Suprapubic skin (tissue), 4 donors: ENCODE data around the gene ZNF75A. TPM values are rescaled to one million over a fixed set of nuclear protein-coding genes. Genes with fewer than 3 reads are reported as not detected.

Experiments
- DNase-seq, 2 donors: peaks; one replicate each; pipeline ENCODE4 v3.0.0-alpha.2; 2019; ENCODE audit warnings: low spot score in 2 of 2
- H3K27ac ChIP-seq: fragments of 200-600 bp; sonication (generic); one replicate; pipeline ENCODE4 v1.5.1; 2019
- H3K27me3 ChIP-seq: fragments of 200-600 bp; sonication (generic); one replicate; pipeline ENCODE4 v1.5.1; 2019
- H3K36me3 ChIP-seq: fragments of 200-600 bp; sonication (generic); one replicate; pipeline ENCODE4 v1.5.1; 2019
- H3K4me1 ChIP-seq: fragments of 200-600 bp; sonication (generic); one replicate; pipeline ENCODE4 v1.5.1; 2019
- H3K4me3 ChIP-seq: fragments of 200-600 bp; sonication (generic); one replicate; pipeline ENCODE4 v1.5.1; 2019; ENCODE audit warnings: mild to moderate bottlenecking
- H3K9me3 ChIP-seq: fragments of 200-600 bp; sonication (generic); one replicate; pipeline ENCODE4 v1.5.1; 2019
- CTCF ChIP-seq, 2 donors: fragments of 200-600 bp in 1 of 2; fragments of 450-650 bp in 1 of 2; sonication (generic) in 1 of 2; IDR thresholded peaks; one replicate each; pipeline ENCODE4 v1.5.1; 2016 to 2019; ENCODE audit warnings: antibody characterized with exemption in 2 of 2, mild to moderate bottlenecking in 1 of 2, moderate library complexity in 1 of 2
- EP300 ChIP-seq: sonication (generic); formaldehyde crosslinking; IDR thresholded peaks from one replicate; pipeline ENCODE4 v1.6.1; 2017; ENCODE audit warnings: antibody characterized with exemption
- POLR2A ChIP-seq, 2 donors: fragments of 450-650 bp; IDR thresholded peaks; one replicate each; pipeline ENCODE4 v1.6.1; 2017; ENCODE audit warnings: antibody characterized with exemption in 2 of 2, mild to moderate bottlenecking in 2 of 2, moderate library complexity in 2 of 2
- POLR2AphosphoS5 ChIP-seq, 3 donors: sonication (generic); formaldehyde crosslinking; IDR thresholded peaks; one replicate each; pipeline ENCODE4 v1.6.1; 2017; ENCODE audit warnings: antibody characterized with exemption in 3 of 3
- WGBS: methylation state at CpG from one replicate; pipeline ENCODE4 v1.1.5; 2018; 5-methylcytosine and 5-hydroxymethylcytosine counted together
- total RNA-seq, 4 donors: library from RNA; depleted of rRNA; stranded (reverse); fragments of >200 nt; gene quantifications; one replicate each; pipeline ENCODE4 v1.1.0, GENCODE V29; 2016

Gene ZNF75A
- total RNA-seq, 4 donors from 2014 or later = 13.8 to 40.4 (median 19.1) TPM

DNA sequence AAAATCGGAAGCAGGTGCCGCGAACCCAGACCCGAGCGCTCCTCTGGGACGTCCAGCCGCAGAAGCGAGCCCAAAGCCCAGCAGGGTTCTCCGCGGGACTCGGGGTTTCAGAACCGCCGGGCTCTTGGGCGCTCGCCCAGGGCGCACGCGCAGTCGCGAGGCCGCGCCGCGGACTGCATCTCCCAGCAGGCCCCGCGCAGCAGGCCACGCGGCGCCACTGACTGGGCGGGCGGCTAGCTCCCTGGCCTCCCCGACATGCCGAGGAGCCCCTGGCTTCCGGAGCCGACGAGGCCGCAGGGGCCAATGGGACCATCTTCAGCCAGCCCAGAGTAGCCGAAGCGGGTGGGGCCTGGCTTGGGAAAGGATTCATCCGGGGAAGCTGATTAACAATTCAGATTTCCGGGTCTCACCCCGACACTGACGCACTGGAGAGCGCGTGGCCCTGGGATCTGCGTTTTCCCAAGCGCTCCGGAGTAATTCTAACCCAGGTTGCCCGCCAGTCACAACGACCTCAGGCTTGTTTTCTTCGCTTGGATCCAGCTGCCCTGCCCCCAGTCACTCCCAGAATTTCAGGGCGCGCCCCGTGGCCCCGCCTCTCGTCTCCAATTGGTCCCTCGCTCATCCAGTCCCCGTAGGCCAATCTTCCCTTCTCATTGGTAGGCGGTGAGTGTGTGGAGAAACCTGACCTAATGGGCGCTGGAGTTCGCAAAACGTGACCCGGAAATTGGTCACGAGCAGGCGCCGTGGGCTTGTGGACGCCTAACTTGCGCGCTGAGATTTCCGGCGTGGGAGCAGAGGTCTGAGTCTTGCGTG, 22.4 kb upstream of the ZNF75A start, which contains the start of gene ZNF263:
Gene ZNF263, plus strand, starts transcription at position 762 of the 813 bp plus-strand sequence. CDS start 328 bp downstream, outside the sequence.
- H3K9me3 ChIP-seq = peaks cover 11% of the 10 kb centered on the region
- H3K4me1 ChIP-seq = peaks cover 23% of the 10 kb centered on the region
- DNase-seq = peak; percentile 98
- TF ChIP-seq POLR2AphosphoS5 (IDR thresholded peaks at IDR 0.05) (peak in 2 of 3 donors; percentile 88 to 94), EP300 (no peak), CTCF (IDR thresholded peaks at IDR 0.05) (no peak), POLR2A (IDR thresholded peaks at IDR 0.05) (peak; percentile 12 to 40)
- H3K27ac ChIP-seq = peak within 1 kb of the TSS; percentile 99
- H3K4me3 ChIP-seq = peak within 1 kb of the TSS; percentile 79
- WGBS = 0% methylated on average over 37 of the region's 72 CpGs
- H3K27me3 ChIP-seq = no peaks in the 10 kb centered on the region
- H3K36me3 ChIP-seq = peaks cover 27% of the 10 kb centered on the region

GRCh38 chr16:3283543-3284447, 21.5 kb upstream of the ZNF75A start:
- peak overlapping the region; percentile 79 for H3K4me3 ChIP-seq
- TF ChIP-seq POLR2A (IDR thresholded peaks at IDR 0.05) = no peak
- TF ChIP-seq CTCF (IDR thresholded peaks at IDR 0.05) = no peak
- TF ChIP-seq POLR2AphosphoS5 (IDR thresholded peaks at IDR 0.05) = no peak
- no peak for TF ChIP-seq EP300

DNA sequence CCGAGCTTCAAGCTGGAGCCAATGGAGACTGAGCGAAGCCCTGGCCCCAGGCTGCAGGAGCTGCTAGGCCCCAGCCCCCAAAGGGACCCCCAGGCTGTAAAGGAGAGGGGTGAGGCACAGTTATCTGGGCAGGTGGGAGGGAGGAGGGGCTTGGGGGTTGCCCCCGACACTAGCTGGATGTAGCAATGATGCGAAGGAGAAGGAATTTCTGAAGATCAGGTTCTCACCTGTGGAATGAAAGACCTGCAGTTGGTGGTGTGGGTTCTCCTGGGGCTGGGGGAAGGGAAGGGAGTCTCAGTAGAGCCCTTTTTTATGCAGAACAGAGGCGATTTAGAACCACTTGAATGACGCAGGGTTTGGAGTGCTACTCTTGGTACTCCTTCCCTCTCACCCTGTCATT, 20.2 kb upstream of the ZNF75A start:
- DNase-seq = peak in 1 of 2 donors; percentile 61
- Histone ChIP-seq H3K27ac (no peak overlapping the region), H3K27me3 (no peaks in the 10 kb centered on the region), H3K4me1 (peaks cover 23% of the 10 kb centered on the region), H3K4me3 (peak overlapping the region; percentile 79), H3K36me3 (peaks cover 49% of the 10 kb centered on the region), H3K9me3 (peaks cover 28% of the 10 kb centered on the region)
- WGBS = 87% methylated on average over 6 of the region's 6 CpGs
- TF ChIP-seq CTCF (IDR thresholded peaks at IDR 0.05) (no peak), EP300 (no peak), POLR2AphosphoS5 (IDR thresholded peaks at IDR 0.05) (no peak), POLR2A (IDR thresholded peaks at IDR 0.05) (no peak)

More at GRCh38 chr16:3283543-3284447, 21.5 kb upstream of the ZNF75A start:
- Histone ChIP-seq H3K27ac (peak overlapping the region; percentile 99), H3K9me3 (peaks cover 15% of the 10 kb centered on the region), H3K4me1 (peaks cover 23% of the 10 kb centered on the region), H3K36me3 (peaks cover 36% of the 10 kb centered on the region), H3K27me3 (no peaks in the 10 kb centered on the region)
- WGBS = 18% methylated on average over 18 of the region's 56 CpGs
- peak; percentile 69 to 79 for DNase-seq

- peaks cover 77% of the 10 kb centered on the region for H3K36me3 ChIP-seq
- DNase-seq = no peak
- TF ChIP-seq POLR2AphosphoS5 (IDR thresholded peaks at IDR 0.05) (no peak), POLR2A (IDR thresholded peaks at IDR 0.05) (no peak), CTCF (IDR thresholded peaks at IDR 0.05) (no peak), EP300 (no peak)
- H3K4me3 ChIP-seq = no peak overlapping the region
- WGBS = over 99% methylated on average over 16 of the region's 16 CpGs
- H3K27me3 ChIP-seq = no peaks in the 10 kb centered on the region
- H3K4me1 ChIP-seq = peaks cover under 1% of the 10 kb centered on the region
- H3K27ac ChIP-seq = no peak overlapping the region
- peaks cover 59% of the 10 kb centered on the region for H3K9me3 ChIP-seq
These were observed 15.2 kb upstream of the ZNF75A start for GRCh38 chr16:3289998-3290673.
